Epithelial cell of esophagus (primary cell): Measurements from ENCODE around the gene VEPH1.

Experiments used
- DNase-seq: peaks from one replicate; pipeline ENCODE4 v3.0.0; 2010; ENCODE audit warnings: low read depth
- H3K4me3 ChIP-seq: 2 replicates; pipeline ENCODE4 v1.5.1; 2011; ENCODE audit warnings: mild to moderate bottlenecking, low read length, control low read depth
- TF ChIP-seq, protein P1 (sequence below): IDR thresholded peaks from 2 replicates; pipeline ENCODE4 v1.5.1; 2011; ENCODE audit warnings: low read depth, mild to moderate bottlenecking, low read length, control low read depth, inconsistent platforms; ENCODE audit not compliant: insufficient read depth; ENCODE audit errors: missing control alignments

VEPH1 gene

DNA sequence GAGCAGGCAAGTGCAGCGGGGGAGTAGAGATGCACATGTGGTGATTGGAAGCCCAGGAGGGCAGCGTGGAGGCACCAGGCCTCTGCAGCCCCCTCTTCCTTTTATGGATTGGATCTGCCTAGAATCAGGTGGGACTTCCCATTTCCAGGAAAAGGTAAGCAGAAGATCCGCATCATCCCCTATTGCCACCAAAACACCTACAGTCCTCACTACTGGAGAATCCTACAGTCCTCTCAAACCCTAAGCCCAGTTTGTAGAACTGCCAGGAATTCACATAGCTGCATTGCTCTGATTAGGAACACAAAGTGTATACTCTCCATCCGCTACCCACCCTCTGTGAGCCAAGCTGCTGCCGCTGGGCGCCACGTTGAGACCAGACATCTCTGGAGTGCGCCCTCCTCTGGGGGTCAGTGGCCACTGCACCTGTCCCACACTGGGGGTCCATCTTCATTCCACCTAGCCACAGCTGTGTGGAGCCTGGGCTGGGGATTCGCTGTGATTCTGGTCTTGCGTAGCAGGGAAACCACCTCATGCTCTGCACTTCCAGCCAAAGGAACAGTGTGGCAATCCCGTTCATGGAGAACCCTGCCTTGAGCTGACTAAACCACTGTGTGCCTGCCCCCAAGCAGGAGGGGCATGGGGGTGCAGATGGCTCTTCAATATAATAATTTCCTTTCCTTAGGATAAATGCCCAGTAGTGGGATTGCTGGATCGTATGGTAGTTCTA, 155.5 kb downstream of the VEPH1 start:
- no peak overlapping the region for H3K4me3 ChIP-seq
- DNase-seq = no peak
- TF ChIP-seq, protein P1, sequence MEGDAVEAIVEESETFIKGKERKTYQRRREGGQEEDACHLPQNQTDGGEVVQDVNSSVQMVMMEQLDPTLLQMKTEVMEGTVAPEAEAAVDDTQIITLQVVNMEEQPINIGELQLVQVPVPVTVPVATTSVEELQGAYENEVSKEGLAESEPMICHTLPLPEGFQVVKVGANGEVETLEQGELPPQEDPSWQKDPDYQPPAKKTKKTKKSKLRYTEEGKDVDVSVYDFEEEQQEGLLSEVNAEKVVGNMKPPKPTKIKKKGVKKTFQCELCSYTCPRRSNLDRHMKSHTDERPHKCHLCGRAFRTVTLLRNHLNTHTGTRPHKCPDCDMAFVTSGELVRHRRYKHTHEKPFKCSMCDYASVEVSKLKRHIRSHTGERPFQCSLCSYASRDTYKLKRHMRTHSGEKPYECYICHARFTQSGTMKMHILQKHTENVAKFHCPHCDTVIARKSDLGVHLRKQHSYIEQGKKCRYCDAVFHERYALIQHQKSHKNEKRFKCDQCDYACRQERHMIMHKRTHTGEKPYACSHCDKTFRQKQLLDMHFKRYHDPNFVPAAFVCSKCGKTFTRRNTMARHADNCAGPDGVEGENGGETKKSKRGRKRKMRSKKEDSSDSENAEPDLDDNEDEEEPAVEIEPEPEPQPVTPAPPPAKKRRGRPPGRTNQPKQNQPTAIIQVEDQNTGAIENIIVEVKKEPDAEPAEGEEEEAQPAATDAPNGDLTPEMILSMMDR = no peak

DNA sequence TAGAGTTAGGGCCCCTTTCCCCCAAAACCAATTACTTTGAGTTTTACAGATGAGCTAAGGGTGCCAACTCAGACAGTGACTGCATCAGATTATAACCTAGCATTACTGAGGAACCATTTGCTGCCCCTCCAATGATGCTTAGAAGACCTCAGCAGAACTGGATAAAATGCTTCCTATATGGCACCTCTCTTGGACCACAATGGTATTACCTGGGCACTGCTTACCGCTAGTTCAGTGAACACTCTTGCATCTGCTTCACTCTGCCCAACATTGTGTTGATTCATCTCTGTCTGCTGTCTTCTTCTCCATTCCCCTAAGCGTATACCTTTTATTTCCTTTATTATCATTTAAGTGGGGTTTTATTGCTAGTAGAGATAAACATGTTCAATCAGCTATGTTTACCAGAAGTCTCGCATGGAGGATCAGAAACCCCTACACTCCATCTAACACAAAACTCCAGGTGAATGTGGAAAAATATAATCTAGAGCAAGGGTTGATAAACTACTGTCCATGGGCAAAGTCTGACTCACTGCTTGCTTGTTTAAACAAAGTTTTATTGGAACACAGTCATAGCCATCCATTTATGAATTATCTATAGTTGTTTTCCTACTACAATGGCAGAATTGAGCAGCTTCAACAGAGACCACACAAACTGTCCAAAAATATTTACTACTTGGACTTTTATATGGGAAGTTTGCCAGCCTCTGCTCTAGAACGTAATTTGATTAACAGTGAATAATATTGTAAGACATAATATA, 166.8 kb downstream of the VEPH1 start:
- DNase-seq = no peak
- H3K4me3 ChIP-seq = no peak overlapping the region
- TF ChIP-seq, protein P1 = no peak

DNA sequence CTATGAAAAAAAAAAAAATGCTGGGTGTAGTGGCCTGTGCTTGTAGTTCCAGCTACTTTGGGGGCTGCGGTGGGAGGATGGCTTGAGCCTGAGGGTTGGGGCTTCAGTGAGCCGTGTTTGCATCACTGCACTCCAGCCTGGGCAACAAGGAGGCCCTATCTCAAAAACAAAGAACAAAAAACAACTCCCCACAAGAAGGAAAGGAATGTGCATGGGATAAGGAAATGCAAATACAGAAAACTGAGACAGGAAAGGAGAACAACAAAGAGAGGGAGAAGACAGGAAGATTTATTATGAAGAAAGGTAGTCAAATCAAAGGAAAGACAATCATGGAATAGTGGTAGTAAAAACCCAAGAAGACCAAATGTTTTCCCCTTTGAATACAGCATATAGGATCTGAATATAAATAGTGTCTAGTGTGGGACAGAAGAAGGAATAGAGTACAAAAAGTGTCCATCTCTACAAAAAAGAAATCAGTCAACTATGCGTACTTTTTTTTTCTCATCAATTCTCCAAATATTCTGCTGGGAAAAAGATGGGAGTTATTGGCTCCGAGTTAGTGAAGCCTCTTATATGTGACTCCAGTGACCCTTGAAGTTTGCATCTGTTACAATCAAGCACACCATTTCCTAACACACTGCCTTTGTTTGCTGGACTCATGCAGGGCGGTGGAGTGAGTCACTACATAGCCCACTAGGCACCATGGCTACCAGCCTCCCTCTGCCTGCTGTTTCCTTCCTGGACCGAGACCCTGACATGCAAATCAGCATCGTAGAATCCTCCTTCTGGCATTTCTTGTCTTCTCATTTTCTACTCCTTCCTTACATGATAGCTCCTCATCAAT, 167.8 kb downstream of the VEPH1 start:
- peak; percentile 24 for DNase-seq
- TF ChIP-seq, protein P1 = no peak
- no peak overlapping the region for H3K4me3 ChIP-seq

DNA sequence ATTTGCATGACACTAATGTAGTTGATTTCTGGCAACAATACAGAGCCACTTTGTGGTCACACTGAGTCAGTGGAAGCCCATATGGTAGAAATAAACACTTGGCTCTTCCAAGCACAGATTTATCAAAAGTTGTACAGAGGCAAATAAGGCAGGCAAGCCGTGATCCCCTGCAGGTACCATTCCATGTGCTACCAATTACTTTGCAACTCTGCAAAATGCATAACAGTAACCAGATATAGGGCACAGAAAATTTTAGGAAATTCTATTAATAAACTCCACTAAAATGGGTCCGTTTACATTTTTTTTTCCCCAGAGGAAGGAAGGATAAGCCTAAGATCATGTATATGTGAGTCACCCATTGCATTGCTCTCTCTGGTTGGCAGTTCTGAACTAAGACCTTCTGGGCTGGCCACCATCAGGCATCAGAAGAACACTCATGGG, 169.6 kb downstream of the VEPH1 start:
- DNase-seq = no peak
- H3K4me3 ChIP-seq = no peak overlapping the region
- TF ChIP-seq, protein P1 = no peak

DNA sequence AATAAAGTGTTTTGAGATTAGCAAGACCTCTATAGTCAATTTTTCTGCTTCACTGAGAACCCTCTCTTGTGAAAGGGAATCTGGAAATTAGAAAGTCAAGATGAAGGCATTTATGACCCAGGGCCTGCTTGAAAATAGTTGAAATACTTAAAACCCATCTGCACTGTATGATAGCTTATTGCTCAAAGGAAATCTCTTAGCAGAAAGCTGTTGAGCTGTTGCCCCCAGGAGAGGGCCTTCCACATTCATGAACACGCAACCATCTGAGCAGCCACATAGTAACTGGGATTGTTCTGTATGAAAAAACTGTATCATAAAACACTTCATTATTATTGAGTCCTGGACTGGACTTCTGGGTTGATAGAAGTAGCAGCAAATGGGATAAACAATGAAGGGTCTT, 173.0 kb downstream of the VEPH1 start:
- DNase-seq = no peak
- TF ChIP-seq, protein P1 = no peak
- no peak overlapping the region for H3K4me3 ChIP-seq

DNA sequence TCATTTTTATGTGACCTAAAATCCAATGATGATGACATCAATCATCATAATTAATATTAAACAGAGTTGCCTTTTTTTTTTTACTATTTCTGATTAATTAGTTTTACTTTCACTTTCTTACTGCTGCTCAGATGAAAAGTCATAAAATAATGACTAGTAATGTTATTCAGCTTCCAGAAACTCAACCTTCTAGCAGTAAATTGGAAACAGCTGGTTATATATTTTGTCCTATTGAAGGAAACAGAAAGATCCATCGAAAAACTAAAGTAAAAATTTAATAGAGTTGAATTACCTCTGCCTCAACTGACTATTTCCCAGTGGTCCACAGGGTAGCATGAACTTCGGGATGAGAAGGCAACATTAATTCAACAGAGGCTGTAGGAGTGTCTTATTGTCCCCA, 173.7 kb downstream of the VEPH1 start:
- no peak for DNase-seq
- H3K4me3 ChIP-seq = no peak overlapping the region
- TF ChIP-seq, protein P1 = no peak
